GM12878 (cell line): ENCODE measurements around the gene ZNF112. TPM values are rescaled to one million over a fixed set of nuclear protein-coding genes. Genes with fewer than 3 reads are reported as not detected.

Source experiments
- ATAC-seq: fragments of 200-7000 bp; cut with Tn5 transposase; 3 replicates; pipeline ENCODE4 v1.9.1; 2020; ENCODE audit warnings: mild to moderate bottlenecking, moderate library complexity
- BruUV-seq: library from RNA; stranded (reverse); fragments of 400-500 nt; replicated peaks from 2 replicates; lab custom pipeline; 2021; lab: Mats Ljungman, UMichigan
- CTCF ChIA-PET: fragments of 300-600 bp; sonication (Branson Sonifier 250); formaldehyde crosslinking; extraction: SDS; loops from one replicate; lab custom pipeline; 2021; ENCODE audit warnings: inconsistent platforms; lab: Yijun Ruan, JAX
- POLR2A ChIA-PET: fragments of 350-600 bp; formaldehyde crosslinking; extraction: SDS; loops from one replicate; lab custom pipeline; 2021; ENCODE audit warnings: inconsistent platforms; lab: Charles Lee
- RAD21 ChIA-PET: fragments of 300-600 bp; sonication (Branson Sonifier 250); formaldehyde crosslinking; loops from one replicate; lab custom pipeline; 2023; ENCODE audit warnings: antibody characterized with exemption; ENCODE audit not compliant: unreplicated experiment; lab: Charles Lee
- SMC1A ChIA-PET: fragments of 300-600 bp; sonication (Branson Sonifier 250); formaldehyde crosslinking; loops from one replicate; lab custom pipeline; 2023; ENCODE audit not compliant: unreplicated experiment, uncharacterized antibody; lab: Charles Lee
- DNase-seq: peaks from one replicate; pipeline ENCODE4 v3.0.0-alpha.2; 2011; ENCODE audit warnings: low read depth, low spot score
- FAIRE-seq: peaks from 3 replicates; lab custom pipeline; 2011; peaks lifted over from hg19 to GRCh38; lab: Jason Lieb, UNC
- H2AFZ ChIP-seq: 2 replicates; pipeline ENCODE4 v1.6.0; 2011; ENCODE audit warnings: low read depth, low read length, control low read depth; ENCODE audit not compliant: control insufficient read depth
- H3K27ac ChIP-seq: 2 replicates; pipeline ENCODE4 v1.5.1; 2011; ENCODE audit warnings: control low read depth; ENCODE audit not compliant: control insufficient read depth, insufficient read depth
- H3K27me3 ChIP-seq, 2 experiments: replicated peaks in 1 of 2; 2 replicates each; pipeline versions ENCODE4 v1.6.0 to v1.6.1; 2011; ENCODE audit warnings: low read length in 1 of 2; ENCODE audit not compliant: control insufficient read depth in 2 of 2, insufficient read depth in 2 of 2
- H3K36me3 ChIP-seq, 2 experiments: 2 replicates each; pipeline ENCODE4 v1.5.1; 2011; ENCODE audit warnings: low read length in 1 of 2; ENCODE audit not compliant: control insufficient read depth in 2 of 2, insufficient read depth in 2 of 2
- H3K4me1 ChIP-seq: 2 replicates; pipeline ENCODE4 v1.6.1; 2011; ENCODE audit warnings: mild to moderate bottlenecking, low read length, moderate library complexity, mixed read lengths; ENCODE audit not compliant: control insufficient read depth, insufficient read depth
- H3K4me2 ChIP-seq: 2 replicates; pipeline ENCODE4 v1.6.0; 2011; ENCODE audit warnings: control low read depth; ENCODE audit not compliant: control insufficient read depth, insufficient read depth
- H3K4me3 ChIP-seq: fragments of 200-600 bp; sonication (generic); 2 replicates; pipeline ENCODE4 v1.5.1; 2016
- H3K79me2 ChIP-seq: 2 replicates; pipeline ENCODE4 v1.6.0; 2011; ENCODE audit warnings: low read length; ENCODE audit not compliant: control insufficient read depth, insufficient read depth
- H3K9ac ChIP-seq: 2 replicates; pipeline ENCODE4 v1.8.0; 2011; ENCODE audit warnings: low read length, control low read depth, mixed read lengths; ENCODE audit not compliant: control insufficient read depth, insufficient read depth
- H3K9me3 ChIP-seq: replicated peaks from 3 replicates; pipeline ENCODE4 v1.5.1; 2011; ENCODE audit warnings: mild to moderate bottlenecking, low read length; ENCODE audit not compliant: control insufficient read depth, insufficient read depth
- H4K20me1 ChIP-seq: 2 replicates; pipeline ENCODE4 v1.6.0; 2011; ENCODE audit not compliant: control insufficient read depth, insufficient read depth
- HDAC2 ChIP-seq: fragments of 200-600 bp; sonication (generic); IDR thresholded peaks from 2 replicates; pipeline ENCODE4 v1.6.1; 2017
- IRF3 ChIP-seq: fragments of 450-650 bp; IDR thresholded peaks from 2 replicates; pipeline ENCODE4 v1.6.1; 2014; ENCODE audit warnings: mild to moderate bottlenecking
- PAX8 ChIP-seq: fragments of 450-650 bp; IDR thresholded peaks from 2 replicates; pipeline ENCODE4 v1.6.1; 2017; ENCODE audit warnings: mild to moderate bottlenecking, moderate library complexity
- RAD21 ChIP-seq: IDR thresholded peaks from 2 replicates; pipeline ENCODE4 v1.6.1; 2011; ENCODE audit warnings: mild to moderate bottlenecking, low read depth, low read length, moderate library complexity; ENCODE audit not compliant: insufficient read depth
- USF1 ChIP-seq: IDR thresholded peaks from 2 replicates; pipeline ENCODE4 v1.6.1; 2011; ENCODE audit warnings: borderline replicate concordance, low read depth, mild to moderate bottlenecking, moderate library complexity, mixed read lengths, low read length; ENCODE audit not compliant: insufficient read depth; ENCODE audit errors: extremely low read length
- ZBTB33 ChIP-seq: fragments of 450-650 bp; IDR thresholded peaks from 2 replicates; pipeline ENCODE4 v1.6.1; 2017; ENCODE audit warnings: mild to moderate bottlenecking
- WGBS: methylation state at CpG from one replicate; pipeline ENCODE4 v1.1.6; 2016; ENCODE audit warnings: low lambda C conversion rate; ENCODE audit not compliant: insufficient replicate concordance, insufficient coverage; ENCODE audit errors: missing lambda C conversion rate; 5-methylcytosine and 5-hydroxymethylcytosine counted together
- in situ Hi-C: fragments of 300-500 bp; cut with MboI; formaldehyde crosslinking; loops from 9 replicates; pipeline ENCODE4 v1.14.3; 2018; ENCODE audit warnings: mixed read lengths
- intact Hi-C: fragments of 100-400 bp; cut with micrococcal nuclease; formaldehyde crosslinking; loops from one replicate; pipeline ENCODE4 v1.14.2; 2022; ENCODE audit not compliant: unreplicated experiment
- polyA plus RNA-seq, 11 experiments: library from polyadenylated mRNA; depleted of rRNA in 4 of 11; unstranded in 6 of 11; stranded (reverse) in 5 of 11; fragments of >200 nt; fragmentation: Nextera tagmentation in 4 of 11; fragmentation: Illumina TruSeq in 1 of 11; extraction: Ambion mirVana in 4 of 11; extraction: Trizol in 1 of 11; gene quantifications; 1 replicate in 1 of 11; 2 replicates in 10 of 11; pipeline versions ENCODE4 v1.2.1 to v1.2.3, GENCODE V29; 2011 to 2016; ENCODE audit warnings: inconsistent platforms in 2 of 11, missing spikeins in 2 of 11, low read depth in 1 of 11
- total RNA-seq, 4 experiments: library from RNA; depleted of rRNA in 3 of 4; stranded (reverse); fragments of >200 nt in 3 of 4; fragmentation: Illumina TruSeq in 1 of 4; extraction: Trizol in 1 of 4; gene quantifications; 2 replicates each; pipeline versions ENCODE4 v1.2.1 to v1.2.3, GENCODE V29; 2013 to 2021
- TF ChIP-seq, protein P1 (sequence below): IDR thresholded peaks from 2 replicates; pipeline ENCODE4 v1.6.1; 2011; ENCODE audit warnings: mild to moderate bottlenecking, low read depth, low read length, moderate library complexity; ENCODE audit not compliant: insufficient replicate concordance

Gene ZNF112
- total and polyA plus RNA-seq, 10 of the 15 experiments (the other 5 are each of a cell fraction or from before 2014, with no cell fraction given): 0.03 to 0.25 (median 0.07) TPM; not detected in 4

DNA sequence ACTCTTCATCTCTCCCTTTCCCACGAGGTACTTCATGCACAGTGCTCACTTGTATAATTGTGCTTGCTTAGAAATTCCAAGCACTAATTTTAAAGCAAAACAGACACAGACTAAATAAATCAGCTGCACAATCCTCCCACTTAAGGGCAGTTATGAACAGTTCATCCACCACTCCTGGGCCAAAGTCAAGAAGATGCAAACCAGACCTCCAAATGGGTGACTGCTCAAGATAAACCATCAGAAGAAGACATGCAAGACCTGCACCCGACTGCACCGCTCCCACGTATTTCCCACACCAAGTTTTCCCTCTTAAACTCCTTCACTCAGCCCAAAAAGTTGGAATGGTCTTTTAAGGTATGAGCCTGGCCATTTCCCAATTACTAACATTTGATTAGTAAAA is 71.5 kb downstream of the ZNF112 start:
- H3K27me3 ChIP-seq: no peaks in the 10 kb centered on the region
- H4K20me1 ChIP-seq: no peaks in the 10 kb centered on the region
- SMC1A ChIA-PET: no interaction called here
- no peaks in the 10 kb centered on the region for H3K79me2 ChIP-seq
- FAIRE-seq: no peak
- ATAC-seq: no peak
- BruUV-seq: no TSS peak
- RAD21 ChIA-PET: no interaction called here
- no peaks in the 10 kb centered on the region for H3K4me1 ChIP-seq
- TF ChIP-seq ZBTB33 (no peak), USF1 (no peak), IRF3 (no peak), RAD21 (no peak), HDAC2 (no peak), PAX8 (no peak)
- TF ChIP-seq, protein P1, sequence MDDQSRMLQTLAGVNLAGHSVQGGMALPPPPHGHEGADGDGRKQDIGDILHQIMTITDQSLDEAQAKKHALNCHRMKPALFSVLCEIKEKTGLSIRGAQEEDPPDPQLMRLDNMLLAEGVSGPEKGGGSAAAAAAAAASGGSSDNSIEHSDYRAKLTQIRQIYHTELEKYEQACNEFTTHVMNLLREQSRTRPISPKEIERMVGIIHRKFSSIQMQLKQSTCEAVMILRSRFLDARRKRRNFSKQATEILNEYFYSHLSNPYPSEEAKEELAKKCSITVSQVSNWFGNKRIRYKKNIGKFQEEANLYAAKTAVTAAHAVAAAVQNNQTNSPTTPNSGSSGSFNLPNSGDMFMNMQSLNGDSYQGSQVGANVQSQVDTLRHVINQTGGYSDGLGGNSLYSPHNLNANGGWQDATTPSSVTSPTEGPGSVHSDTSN: no peak
- in situ Hi-C loops: no loop called here
- H3K4me2 ChIP-seq: no peak overlapping the region
- POLR2A ChIA-PET: interaction anchor here (0.7 kb wide), 2 partner anchors 143 to 610 kb away, joined by 3 to 4 read pairs; partner anchors contain the start of gene ZNF234
- peaks cover 3 to 18% of the 10 kb centered on the region in 2 experiments for H3K36me3 ChIP-seq
- CTCF ChIA-PET: no interaction called here
- intact Hi-C loops: no loop called here
- 62% methylated on average over 4 of the region's 4 CpGs for WGBS
- no peaks in the 10 kb centered on the region; the same call in 2 of the 3 replicates for H3K9me3 ChIP-seq
- no peak for DNase-seq
- no peak overlapping the region for H3K4me3 ChIP-seq
- H3K27ac ChIP-seq: no peak overlapping the region
- H2AFZ ChIP-seq: no peak overlapping the region
- no peak overlapping the region for H3K9ac ChIP-seq
